HG03520 (cell line): ENCODE data around the gene IL9.
A peak's percentile ranks its signal among the peaks of the same experiment; 100 is the strongest.

ENCODE experiments used
- ATAC-seq: cut with Tn5 transposase; IDR thresholded peaks from one replicate; pipeline ENCODE4 v1.9.1; 2021; ENCODE audit warnings: mild to moderate bottlenecking, moderate library complexity; ENCODE audit not compliant: unreplicated experiment

The IL9 gene

DNA sequence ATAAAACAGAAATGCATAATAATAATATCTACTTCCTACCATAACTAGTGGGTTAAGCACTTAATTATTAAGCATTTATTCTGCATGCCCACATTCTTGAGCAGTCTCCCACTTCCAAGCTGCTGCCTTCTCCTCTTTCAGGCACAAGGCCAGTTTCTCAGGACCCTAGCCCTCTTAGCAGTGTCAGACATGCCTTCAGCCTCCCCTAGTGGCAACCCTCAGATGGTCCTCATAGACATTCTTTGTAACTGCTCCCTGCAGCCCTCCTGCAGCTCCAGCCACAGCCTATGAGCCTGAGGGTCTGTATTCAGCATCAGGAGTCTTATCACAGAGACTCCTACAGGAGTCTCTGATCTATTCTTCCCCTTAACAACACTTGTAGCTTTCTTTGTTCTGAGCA is 3.9 kb downstream of the IL9 start:
- ATAC-seq, result no peak

DNA sequence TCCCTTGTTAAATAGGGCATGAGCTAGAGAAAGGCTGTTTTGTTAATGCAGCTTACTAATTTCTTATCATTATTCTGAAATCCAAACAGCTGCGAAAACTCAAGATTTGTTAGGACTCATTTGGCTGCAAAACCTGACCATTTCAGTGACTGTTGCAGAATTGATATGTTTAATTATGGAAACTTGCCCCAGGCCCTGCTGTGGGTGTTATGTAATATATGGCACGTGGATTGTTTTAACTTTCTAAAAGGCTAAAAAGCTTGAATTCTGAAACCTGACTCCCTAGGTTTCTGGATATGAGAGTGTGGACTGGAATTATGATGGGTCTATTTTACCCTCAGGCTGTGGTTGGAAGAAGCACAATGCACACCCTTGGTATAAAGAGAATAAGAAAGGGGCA is 4.4 kb downstream of the IL9 start:
- ATAC-seq, result no peak

DNA sequence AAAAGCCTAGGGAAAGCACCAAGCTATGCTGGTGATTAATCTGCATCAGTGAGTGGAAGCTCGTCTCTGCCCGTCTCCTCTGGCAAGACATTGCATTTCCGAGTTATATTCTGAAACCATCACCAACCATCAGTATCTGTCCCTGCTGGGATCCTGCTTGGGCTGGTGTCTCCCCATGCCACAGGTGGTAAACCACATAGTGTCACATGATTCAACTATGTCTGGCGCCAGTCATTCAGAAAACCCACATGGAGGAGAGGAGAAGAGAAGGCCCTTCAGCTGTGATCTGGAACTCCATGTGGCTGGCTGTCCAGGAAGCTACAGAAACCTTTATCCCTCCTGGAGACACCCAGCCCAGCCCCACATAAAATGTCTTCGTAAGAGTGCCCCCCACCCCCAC is 4.8 kb downstream of the IL9 start:
- ATAC-seq, result no peak

DNA sequence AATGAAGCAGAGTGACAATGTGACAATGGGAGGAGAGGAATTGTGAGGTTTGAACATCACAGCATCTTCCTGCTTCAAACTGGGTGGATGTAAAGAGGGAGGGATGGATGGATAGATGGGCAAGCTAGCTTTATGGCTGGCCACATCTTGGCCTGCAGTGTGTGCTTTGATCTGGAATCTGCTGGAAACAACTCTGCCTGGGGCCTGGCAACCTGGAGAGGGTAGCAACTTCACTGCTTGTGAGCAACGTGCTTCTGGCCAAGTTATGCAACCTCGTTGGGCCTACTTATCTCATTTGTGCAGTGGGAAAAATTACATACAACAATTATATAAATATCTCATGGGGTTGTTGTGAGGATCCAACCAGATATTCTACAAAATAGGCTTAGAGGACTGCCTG is 5.3 kb downstream of the IL9 start:
- no peak for ATAC-seq

DNA sequence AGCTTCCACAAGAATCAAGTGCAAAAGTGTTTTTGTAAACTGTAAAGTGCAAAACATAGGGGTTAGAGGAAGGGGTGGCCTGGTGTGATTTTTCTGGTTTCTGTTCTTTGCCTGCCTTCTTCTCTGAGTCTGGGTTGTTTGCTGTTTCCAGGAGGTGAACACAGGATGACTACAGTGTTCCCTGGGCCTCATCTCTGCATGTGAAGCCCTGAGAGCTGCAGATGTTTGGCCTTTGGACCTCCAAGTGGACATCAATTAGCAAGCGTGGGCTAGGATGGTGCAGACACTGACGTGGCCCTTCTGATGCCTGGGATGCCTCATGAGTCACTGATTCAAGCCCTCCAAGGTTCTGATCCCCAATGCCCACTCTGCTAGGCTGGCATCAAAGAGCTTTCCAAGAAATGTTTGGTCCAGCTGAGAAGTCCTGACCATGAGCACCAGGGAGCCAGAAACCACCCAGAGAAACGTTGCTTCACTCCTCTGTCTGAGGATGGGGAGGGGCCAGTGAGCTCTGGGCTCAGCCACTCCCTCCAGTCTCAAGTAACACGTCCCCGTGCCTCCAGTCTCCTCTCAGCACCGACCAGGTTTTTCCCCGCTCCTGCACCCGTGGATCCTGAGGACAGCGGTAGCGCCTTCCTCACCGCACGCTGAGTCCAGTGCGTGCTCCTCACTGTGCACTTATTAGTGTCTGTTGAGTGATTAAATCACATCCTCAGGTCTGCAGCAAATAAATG is 7.6 kb downstream of the IL9 start:
- ATAC-seq, result no peak

DNA sequence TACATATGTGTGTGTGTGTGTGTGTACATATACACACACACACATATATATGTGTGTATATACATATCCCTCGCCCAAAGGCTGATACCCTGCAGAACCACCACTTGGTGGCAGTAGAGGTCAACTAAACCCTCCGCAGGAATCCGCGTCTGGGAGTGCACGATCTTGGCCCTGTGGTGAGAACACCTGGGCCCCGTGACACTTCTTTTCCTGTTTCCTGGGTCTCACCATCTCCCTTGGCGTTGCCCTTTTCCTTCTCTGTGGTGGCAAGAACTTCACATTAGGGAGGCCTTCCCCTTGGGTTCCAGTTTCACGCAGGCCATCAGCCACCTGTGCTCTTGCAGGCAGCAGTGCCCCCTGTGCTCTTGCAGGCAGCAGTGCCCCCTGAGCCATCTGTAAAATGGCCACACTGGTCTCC is 8.2 kb downstream of the IL9 start:
- peak; percentile 89 for ATAC-seq

DNA sequence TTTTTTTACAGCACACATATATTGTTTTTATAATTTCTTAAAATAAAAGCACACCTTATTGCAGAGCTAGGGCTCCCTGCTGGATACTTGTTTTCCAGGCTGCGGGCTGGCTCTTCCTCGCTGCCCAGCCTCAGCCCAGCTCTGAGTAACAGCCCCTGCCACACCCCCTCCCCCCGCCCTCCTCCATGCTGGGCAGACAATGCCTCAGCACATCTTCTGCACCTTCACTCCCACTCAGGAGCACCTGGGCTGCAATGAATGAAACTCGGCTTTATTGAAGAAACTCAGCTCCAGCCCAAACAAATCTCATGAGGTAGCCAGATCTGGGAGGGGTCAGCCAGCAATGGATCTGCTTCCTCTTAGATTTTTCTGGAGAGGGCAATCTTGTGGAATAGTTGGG is 9.5 kb downstream of the IL9 start:
- ATAC-seq, result no peak

DNA sequence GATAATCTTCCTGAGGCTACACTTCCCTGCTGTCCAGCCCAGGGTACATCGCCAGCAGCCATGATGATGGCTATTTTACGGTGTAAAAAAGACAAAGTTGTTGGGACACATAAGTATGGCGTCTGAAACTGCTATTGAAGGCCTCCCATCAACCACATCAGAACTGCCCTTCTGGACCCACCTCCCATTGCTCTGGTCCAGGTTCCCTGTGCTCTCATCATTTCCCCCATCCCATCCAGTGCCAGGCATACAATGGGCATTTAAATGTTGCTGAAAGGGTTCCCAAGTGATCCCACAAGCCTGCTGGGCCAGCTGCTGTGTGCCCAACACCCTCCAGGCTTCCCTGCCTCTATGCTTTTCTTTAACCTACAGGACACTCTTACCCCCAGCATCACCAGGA is 10.6 kb downstream of the IL9 start:
- no peak for ATAC-seq

DNA sequence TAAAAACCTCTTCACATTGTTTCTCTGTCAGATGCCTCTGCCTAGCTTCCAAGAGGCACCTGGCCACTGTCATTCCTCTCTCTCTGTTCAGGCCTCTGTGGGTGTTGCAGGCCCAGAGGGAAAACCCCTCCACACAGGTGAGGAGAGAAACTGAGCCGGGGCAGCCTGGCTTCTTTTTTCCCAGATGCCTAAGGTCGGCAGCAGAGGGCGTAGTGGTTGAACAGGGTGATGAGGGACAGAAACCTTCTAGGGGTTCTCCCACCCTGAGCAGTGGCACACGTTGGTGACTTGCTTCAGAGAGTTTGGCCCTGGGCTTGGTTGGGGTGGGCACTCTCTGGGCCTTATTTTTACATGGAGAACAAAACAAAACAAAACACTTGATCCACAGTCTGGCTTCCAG is 12.2 kb downstream of the IL9 start:
- ATAC-seq, result no peak

DNA sequence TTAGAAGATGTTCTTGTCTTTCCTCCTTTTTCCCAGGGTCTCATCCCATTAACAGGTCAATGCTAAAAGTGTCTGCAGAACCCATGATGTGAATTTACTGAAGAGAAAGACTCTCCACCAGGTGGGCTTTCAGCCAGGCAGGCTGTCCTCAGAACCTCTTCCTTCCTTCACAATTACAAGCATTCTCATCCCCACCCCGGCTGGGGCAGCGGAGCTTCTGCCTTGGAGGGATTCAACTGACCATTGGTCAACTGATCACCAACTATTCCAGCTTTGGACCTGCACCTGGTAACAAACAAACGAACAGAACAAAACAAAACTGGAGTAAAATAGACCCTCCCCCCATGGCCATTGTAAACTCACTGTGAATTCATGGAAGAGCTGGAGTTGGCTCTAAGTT is 12.6 kb downstream of the IL9 start:
- no peak for ATAC-seq

DNA sequence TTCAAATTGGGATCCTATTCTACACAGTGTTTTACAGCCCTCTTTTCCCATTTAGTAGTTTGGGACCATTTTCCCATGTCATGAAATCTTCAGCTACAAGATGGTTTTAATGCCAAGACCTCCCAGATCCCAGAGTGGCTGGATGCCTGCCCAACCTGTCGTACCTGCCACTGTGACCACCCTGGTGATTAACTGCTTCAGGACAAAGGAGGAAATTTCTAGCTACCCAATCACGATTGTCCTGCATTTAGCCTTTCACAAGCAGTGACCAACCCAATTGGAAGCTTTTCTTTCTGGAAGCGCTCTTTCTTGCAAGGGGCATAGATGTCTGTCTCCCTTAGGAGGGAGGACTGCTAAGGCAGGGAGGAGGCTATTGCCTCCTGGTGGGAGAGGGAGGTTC is 13.8 kb downstream of the IL9 start:
- ATAC-seq, result no peak

DNA sequence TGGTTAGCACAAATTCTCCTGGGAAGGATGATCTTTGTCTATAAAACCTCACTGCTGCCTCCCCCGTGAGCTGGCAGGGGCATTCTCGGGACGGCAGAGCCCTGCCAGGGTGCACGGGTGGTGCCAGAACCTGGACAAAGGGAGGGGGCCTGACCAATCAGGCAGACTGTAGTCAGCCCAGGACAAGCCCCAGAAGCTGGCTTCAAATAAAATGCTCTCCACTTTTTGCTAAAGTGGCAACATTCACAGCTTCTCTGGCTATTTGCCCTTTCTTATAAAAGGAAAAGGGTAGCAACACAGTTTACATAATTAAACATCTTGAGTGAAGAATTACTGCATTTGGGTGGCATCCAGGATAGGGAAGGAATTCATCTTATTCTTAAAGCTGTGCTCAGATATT is 14.4 kb downstream of the IL9 start:
- ATAC-seq, result no peak

DNA sequence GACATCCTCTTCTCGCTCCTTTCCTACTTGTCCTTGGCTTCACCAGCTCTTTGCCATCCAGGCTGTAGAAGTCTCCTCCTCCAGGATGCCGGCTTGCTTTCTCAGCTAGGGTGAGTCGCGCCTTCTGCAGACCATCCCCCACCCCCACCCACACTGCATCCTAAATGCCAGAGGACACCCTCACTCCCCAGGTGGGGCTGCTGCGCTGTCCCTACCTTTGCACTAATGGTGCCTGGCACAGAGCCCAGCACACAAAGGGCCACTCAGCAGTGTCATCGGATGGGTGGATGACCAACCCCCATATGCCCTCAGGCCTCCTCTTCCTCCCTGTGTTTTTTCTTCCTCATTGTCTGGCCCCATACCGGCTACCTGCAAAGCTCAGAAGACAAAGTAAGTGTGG is 14.8 kb downstream of the IL9 start:
- ATAC-seq, result no peak

DNA sequence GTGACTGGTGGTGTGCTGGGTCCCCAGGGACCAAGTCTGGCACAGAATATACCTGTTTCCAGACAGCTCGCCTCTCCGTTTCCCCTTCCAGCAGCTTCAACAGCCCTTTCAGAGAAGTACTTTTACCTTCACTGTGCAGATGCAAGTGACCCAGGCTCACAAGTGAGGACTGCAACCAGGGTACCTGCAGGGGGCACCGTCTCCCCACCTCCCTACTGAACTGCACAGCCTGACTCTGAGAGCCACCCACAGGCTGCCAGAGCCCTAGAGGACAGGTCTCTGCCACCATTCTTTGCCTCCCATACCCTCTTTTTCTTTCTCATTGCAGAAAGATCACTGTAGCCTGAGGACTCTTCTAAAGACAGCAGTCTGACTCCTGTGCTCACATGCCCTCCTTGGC is 15.4 kb downstream of the IL9 start:
- ATAC-seq, result no peak

DNA sequence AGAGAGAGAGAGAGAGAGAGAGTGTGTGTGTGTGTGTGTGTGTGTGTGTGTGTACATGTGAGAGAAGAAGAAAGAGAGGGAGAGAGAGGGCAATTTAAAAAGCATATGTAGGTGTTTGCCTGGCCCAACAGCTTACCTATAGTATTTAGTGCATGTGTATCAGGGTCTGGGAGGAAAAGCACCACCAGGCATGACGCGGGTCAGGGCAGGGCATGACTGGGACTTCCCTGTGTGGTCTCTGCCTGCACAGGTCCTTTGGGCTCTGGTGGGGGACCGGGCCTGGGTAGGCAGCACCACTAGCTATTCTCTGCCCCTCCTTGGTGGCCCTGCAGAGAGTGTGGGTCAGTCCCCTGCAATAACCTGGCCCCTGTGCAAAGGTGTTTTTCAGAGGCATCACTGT is 16.1 kb downstream of the IL9 start:
- no peak for ATAC-seq

DNA sequence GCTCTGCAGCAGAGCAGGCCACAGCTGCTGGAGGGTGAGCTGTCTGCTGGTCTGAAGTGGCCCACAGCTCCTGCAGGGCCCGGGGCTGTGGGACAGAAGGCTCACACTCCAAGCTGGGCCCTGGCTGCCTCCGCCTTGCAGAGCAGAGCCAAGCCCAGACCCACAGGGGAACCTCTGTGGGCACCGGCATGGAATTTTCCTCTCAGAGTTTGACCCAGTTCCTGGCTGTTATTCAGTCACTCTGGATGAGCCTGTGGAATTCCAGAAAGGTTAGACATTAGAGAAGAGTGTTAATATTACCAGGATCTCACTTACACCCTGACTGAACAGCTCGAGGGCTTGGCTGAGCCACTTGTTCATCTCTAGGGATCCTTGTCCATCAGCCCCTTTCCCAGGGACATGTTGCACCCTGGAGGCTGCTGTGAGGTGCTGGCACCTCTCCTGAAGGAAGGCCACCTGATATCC is 17.5 kb downstream of the IL9 start:
- ATAC-seq, result no peak

DNA sequence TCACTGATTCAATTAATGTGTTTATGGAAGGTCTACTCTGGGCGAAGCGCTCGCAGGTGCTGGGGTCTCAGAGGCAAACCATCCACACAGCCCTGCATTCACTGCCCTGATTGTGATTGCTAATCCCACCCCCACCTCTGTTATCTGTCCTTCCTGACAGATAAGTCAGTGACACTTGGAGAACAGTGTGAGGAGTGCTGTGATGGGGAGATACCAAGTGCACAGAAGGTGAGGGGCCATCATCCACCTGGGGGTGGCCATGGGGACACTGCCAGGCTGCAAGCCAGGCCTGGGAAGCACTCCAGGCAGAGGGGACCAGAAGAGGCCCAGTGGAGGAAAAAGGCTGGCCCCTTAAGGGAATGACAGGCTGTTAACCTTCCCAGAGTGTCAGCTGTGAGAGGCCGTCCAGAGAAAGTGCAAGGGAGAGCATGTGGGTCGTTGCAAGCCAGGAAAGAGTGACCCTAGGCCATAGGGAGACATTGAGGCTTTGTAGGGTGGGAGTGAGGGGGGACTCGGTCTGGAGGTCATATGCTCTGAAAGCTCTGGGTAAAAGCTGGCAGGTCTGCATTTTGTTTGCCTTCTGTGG is 18.0 kb downstream of the IL9 start:
- ATAC-seq, result no peak

DNA sequence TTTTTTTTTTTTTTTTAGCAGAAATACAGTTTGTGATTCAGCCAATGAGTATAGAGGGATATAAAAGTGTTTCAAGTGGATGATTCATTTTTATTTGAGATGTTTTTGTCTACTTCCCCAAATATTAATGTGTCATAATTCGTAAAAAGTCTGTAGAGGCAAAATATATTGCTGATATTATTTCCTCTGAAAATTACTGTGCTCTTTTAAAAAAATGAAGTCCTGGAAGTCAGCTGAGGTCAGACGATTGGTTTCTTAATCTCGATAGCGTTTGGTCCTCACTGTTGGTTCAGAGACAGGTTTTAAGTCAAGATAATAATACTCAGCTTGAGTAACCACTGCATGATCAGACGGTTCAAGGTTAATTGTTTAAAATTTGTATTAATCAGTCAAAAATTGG is 19.5 kb downstream of the IL9 start:
- no peak for ATAC-seq

DNA sequence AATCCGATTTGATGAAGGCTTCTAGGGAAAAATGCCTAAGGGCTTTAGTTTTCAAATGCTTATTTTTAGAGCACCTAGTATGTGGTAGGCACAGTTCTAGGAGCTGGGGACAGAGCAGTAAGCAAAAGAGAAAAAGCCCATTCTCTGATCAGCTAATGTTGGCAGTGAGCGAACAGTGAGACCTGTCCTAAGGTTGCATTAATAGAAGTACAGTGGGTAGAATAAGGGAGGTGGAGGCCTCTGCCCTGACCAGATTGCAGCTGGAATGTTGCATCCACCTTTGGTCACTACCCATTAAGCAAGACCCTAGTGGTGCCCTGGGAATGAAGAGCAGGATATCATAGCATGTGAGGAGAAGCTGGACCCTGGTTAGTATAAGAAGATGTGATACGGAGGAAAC is 20.1 kb downstream of the IL9 start:
- no peak for ATAC-seq

DNA sequence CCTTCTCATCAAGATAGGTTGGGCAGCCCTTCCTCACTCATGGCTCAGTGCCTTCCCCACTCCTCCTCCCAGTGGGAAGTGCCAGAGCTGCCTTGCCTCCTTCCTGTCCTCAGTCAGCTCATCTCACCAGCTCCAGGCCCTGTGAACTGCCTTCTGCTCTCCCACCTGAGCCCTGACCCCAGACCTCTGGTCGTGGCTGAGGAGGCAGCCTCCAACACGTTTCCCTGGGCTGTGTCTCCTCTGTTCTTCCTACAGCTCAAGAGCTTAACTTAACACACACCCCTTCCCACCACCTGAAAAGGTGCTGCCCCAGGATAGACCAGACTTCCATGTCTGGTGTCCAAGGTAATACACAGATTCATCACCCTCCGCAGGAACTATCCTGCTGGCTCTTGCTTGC is 21.2 kb downstream of the IL9 start:
- no peak for ATAC-seq

DNA sequence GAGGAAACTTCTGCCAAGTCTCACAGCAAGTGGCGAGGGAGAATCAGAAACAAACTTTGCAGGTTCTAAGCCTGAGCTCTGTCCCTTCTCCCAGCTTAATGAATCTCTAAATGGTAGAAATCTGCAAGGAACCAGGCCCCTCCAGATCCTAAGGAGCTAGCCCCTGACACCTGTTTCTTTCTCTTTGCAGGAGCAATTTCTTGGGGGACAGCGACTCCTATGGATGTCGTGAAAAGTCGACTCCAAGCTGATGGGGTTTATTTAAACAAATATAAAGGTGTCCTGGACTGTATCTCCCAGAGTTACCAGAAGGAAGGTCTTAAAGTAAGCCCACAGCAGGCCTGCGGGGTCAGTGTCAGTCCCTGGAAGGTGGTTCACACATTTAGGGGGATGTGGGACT is 21.8 kb downstream of the IL9 start:
- ATAC-seq, result no peak

DNA sequence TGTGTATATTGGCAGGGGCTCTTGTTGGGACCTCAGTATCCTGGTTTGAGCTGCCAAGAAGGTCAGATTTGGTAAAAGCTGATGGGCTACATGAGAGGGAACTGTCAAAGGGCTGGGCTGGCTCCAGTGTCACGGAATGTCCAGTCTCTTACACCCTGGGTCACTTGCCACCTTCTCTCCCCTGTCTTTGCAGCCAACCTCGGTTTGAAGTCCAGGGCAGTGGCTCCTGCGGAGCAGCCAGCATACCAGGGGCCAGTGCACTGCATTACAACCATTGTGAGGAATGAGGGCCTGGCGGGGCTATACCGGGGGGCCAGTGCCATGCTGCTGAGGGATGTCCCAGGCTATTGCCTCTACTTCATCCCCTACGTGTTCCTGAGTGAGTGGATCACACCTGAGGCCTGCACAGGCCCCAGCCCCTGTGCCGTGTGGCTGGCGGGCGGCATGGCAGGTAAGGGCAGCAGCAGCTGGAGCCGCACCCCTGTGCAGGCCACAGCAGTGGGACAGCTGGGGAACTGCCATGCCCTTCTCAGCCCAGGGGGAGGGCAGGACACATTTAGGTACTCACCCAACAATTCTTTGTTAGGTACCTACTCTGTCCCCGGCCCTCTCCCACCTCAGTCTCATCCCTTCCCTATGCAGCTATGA is 24.2 kb downstream of the IL9 start:
- no peak for ATAC-seq

DNA sequence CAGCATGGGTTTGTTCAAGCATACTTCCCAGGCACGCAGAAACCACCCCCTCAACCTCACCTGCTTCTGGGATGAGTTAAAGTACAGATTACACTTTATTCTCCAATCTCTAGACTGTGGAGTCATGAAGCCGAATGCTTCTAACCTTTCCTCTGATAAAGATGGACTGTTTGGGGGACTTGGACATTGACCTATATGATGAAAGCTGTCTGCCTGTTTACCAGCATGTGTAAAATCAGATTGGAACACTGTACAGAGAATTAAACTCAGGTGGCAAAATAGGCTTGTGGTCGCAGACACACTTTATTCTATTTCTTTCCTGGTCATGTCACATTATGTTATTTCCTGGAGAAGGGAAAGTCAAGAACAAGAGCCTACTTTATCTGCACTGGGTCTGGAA is 25.7 kb downstream of the IL9 start:
- no peak for ATAC-seq
